Mucosa of descending colon (tissue), 3 donors: ENCODE data around the gene SCO1. TPM values are rescaled to one million over a fixed set of nuclear protein-coding genes. Genes with fewer than 3 reads are reported as not detected.

ENCODE experiments used
- ATAC-seq: fragments of 200-7000 bp; cut with Tn5 transposase; one replicate; pipeline ENCODE4 v1.9.1; 2020; ENCODE audit warnings: mild to moderate bottlenecking, moderate library complexity
- DNase-seq, 3 donors: peaks; one replicate each; pipeline ENCODE4 v3.0.0-alpha.2; 2020
- H3K36me3 ChIP-seq: fragments of 200-600 bp; one replicate; pipeline ENCODE4 v1.8.0; 2021; ENCODE audit warnings: low read depth, mild to moderate bottlenecking
- H3K4me1 ChIP-seq: fragments of 200-600 bp; one replicate; pipeline ENCODE4 v1.8.0; 2021; ENCODE audit warnings: low read depth, mild to moderate bottlenecking
- H3K4me3 ChIP-seq: fragments of 200-600 bp; one replicate; pipeline ENCODE4 v1.8.0; 2021; ENCODE audit warnings: mild to moderate bottlenecking
- H3K9me3 ChIP-seq: fragments of 200-600 bp; one replicate; pipeline ENCODE4 v1.8.0; 2021; ENCODE audit warnings: mild to moderate bottlenecking
- CTCF ChIP-seq: fragments of 200-600 bp; IDR thresholded peaks from one replicate; pipeline ENCODE4 v1.8.0; 2022; ENCODE audit warnings: antibody characterized with exemption, mild to moderate bottlenecking
- intact Hi-C, 2 donors: fragments of 100-400 bp; cut with DNase I in 1 of 2; cut with micrococcal nuclease in 1 of 2; formaldehyde crosslinking; loops; one replicate each; pipeline versions ENCODE4 v1.11.0 to v1.11.1; 2022; cut with DNase I, micrococcal nuclease
- total RNA-seq, 3 donors: library from RNA; stranded (reverse); fragmentation: NEBNext Ultra II Directional in 2 of 3; extraction: Animal tissue kit (Norgen Biotek cat#: 25700) in 2 of 3; gene quantifications; one replicate each; pipeline versions ENCODE4 v1.2.1 to v1.2.4, GENCODE V29; 2021 to 2023
- donor health status: DM: no; HTN: no; CAD: no; lungs with moderate emphysema.
- donor health status: DM: no; HTN: no; CAD: no.
- donor health status: DM: no; HTN: yes; CAD: no.

The SCO1 gene
- total RNA-seq, 3 donors from 2014 or later, result 32.1 to 39.0 (median 38.3) TPM

GRCh38 chr17:10638151-10638550, 59.2 kb downstream of the SCO1 start:
- H3K4me3 ChIP-seq, result no peak overlapping the region
- H3K9me3 ChIP-seq, result no peaks in the 10 kb centered on the region
- ATAC-seq, result no peak
- H3K4me1 ChIP-seq, result no peaks in the 10 kb centered on the region
- intact Hi-C loops, result no loop called here
- TF ChIP-seq CTCF, result no peak
- no peaks in the 10 kb centered on the region for H3K36me3 ChIP-seq
- DNase-seq, result no peak

- no peaks in the 10 kb centered on the region for H3K36me3 ChIP-seq
- DNase-seq (no peak), ATAC-seq (no peak)
- H3K4me3 ChIP-seq, result no peak overlapping the region
- TF ChIP-seq CTCF, result no peak
- no peaks in the 10 kb centered on the region for H3K4me1 ChIP-seq
- intact Hi-C loops, result no loop called here
- H3K9me3 ChIP-seq, result no peaks in the 10 kb centered on the region
Measured at GRCh38 chr17:10635290-10635689, 62.0 kb downstream of the SCO1 start.

- Histone ChIP-seq H3K9me3 (no peaks in the 10 kb centered on the region), H3K4me1 (no peaks in the 10 kb centered on the region), H3K36me3 (no peaks in the 10 kb centered on the region), H3K4me3 (no peak overlapping the region)
- intact Hi-C loops, result no loop called here
- ATAC-seq, result no peak
- DNase-seq, result no peak
- no peak for TF ChIP-seq CTCF
Measured at GRCh38 chr17:10633738-10634379, 63.5 kb downstream of the SCO1 start.

- TF ChIP-seq CTCF, result no peak
- no peak for ATAC-seq
Measured at GRCh38 chr17:10631701-10632100, 65.6 kb downstream of the SCO1 start.

GRCh38 chr17:10631048-10631700, 66.2 kb downstream of the SCO1 start:
- intact Hi-C loops, result no loop called here

More at GRCh38 chr17:10631701-10632100, 65.6 kb downstream of the SCO1 start:
- Histone ChIP-seq H3K4me3 (no peak overlapping the region), H3K36me3 (no peaks in the 10 kb centered on the region), H3K4me1 (no peaks in the 10 kb centered on the region), H3K9me3 (no peaks in the 10 kb centered on the region)
- intact Hi-C loops, result no loop called here
- no peak for DNase-seq

More at GRCh38 chr17:10631048-10631700, 66.2 kb downstream of the SCO1 start:
- ATAC-seq (peak; percentile 63), DNase-seq (peak in 2 of 3 donors; percentile 32 to 63)
- TF ChIP-seq CTCF, result peak; percentile 67
- Histone ChIP-seq H3K4me1 (no peaks in the 10 kb centered on the region), H3K4me3 (no peak overlapping the region), H3K36me3 (no peaks in the 10 kb centered on the region), H3K9me3 (no peaks in the 10 kb centered on the region)
